AG04449 (cell line): ENCODE measurements around the gene CRX.
"Not testable (repeated sequence)": the region's sequence is repeated elsewhere in the genome, so short reads cannot be mapped to it uniquely, and the experiment has no call there.

Experiments used
- CTCF ChIA-PET: fragments of 350-600 bp; formaldehyde crosslinking; extraction: SDS; loops from one replicate; lab custom pipeline; 2021; ENCODE audit warnings: antibody characterized with exemption; lab: Yijun Ruan, JAX
- POLR2A ChIA-PET: fragments of 400-600, 350-600 bp; formaldehyde crosslinking; extraction: SDS; loops from one replicate; lab custom pipeline; 2020; ENCODE audit warnings: antibody characterized with exemption, inconsistent platforms; lab: Yijun Ruan, JAX
- DNase-seq: peaks from one replicate; pipeline ENCODE4 v3.0.0-alpha.2; 2010; ENCODE audit warnings: low read depth, low spot score
- H3K4me3 ChIP-seq: 2 replicates; pipeline ENCODE4 v1.5.1; 2011; ENCODE audit warnings: low read depth, mild to moderate bottlenecking, control low read depth, low read length
- TF ChIP-seq, protein P1 (sequence below): IDR thresholded peaks from one replicate; pipeline ENCODE4 v1.5.1; 2011; ENCODE audit warnings: mild to moderate bottlenecking, moderate library complexity, low read length, control low read depth, inconsistent platforms; ENCODE audit not compliant: insufficient read depth; ENCODE audit errors: missing control alignments

CRX gene

DNA sequence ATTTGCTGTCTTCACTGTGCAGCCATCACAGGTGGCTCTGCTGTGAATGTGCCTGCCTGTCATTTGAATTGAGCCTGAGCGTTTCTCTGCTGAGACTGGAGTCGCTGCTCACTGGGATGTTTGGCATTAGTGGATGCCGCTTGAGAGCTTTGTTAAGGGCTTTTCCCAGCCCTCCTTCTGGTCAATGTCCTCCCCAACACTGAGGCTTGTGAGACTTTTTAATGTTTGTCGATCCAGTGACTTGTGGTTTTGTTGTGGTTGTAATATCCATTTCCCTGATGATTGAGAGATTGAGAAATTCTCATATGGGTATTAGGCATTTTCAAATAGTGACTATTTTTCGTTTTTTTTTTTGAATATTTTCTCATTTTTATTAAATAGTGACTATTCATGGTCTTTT, 39.9 kb downstream of the CRX start:
- H3K4me3 ChIP-seq: no peak overlapping the region
- TF ChIP-seq, protein P1, sequence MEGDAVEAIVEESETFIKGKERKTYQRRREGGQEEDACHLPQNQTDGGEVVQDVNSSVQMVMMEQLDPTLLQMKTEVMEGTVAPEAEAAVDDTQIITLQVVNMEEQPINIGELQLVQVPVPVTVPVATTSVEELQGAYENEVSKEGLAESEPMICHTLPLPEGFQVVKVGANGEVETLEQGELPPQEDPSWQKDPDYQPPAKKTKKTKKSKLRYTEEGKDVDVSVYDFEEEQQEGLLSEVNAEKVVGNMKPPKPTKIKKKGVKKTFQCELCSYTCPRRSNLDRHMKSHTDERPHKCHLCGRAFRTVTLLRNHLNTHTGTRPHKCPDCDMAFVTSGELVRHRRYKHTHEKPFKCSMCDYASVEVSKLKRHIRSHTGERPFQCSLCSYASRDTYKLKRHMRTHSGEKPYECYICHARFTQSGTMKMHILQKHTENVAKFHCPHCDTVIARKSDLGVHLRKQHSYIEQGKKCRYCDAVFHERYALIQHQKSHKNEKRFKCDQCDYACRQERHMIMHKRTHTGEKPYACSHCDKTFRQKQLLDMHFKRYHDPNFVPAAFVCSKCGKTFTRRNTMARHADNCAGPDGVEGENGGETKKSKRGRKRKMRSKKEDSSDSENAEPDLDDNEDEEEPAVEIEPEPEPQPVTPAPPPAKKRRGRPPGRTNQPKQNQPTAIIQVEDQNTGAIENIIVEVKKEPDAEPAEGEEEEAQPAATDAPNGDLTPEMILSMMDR: no peak
- ChIA-PET POLR2A (no interaction called here), CTCF (interaction anchor here (2.6 to 4.8 kb wide), 2 partner anchors 15 to 148 kb away, joined by 19 to 43 read pairs; partner anchors contain the start of gene EHD2)
- no peak for DNase-seq

DNA sequence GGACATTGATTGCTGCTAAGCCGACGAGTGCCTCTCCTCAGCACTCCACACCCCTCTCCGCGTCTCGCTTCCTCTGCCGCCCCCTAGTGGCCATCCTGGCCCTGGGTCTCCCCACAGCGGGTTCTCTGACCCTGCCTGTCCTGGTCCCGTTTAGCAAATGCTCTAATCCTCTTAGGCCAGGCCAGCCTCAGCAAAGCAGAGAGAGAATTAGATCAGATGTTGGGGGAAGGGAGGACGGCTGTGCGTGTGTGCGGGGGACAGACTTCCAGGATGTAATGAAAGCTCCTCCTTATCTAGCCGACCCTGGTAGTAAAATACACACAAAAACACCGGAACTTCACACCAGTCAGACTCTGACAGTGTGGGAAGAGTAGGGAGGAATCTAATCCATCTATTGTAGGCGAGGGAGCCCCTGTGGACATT, 41.8 kb downstream of the CRX start:
- POLR2A ChIA-PET: no interaction called here
- no peak overlapping the region for H3K4me3 ChIP-seq
- CTCF ChIA-PET: interaction anchor here (0.6 to 4.8 kb wide), 34 partner anchors 8 to 155 kb away, joined by 3 to 43 read pairs (median 5); partner anchors contain the start of gene EHD2
- TF ChIP-seq, protein P1: peak; percentile 95
- DNase-seq: no peak

DNA sequence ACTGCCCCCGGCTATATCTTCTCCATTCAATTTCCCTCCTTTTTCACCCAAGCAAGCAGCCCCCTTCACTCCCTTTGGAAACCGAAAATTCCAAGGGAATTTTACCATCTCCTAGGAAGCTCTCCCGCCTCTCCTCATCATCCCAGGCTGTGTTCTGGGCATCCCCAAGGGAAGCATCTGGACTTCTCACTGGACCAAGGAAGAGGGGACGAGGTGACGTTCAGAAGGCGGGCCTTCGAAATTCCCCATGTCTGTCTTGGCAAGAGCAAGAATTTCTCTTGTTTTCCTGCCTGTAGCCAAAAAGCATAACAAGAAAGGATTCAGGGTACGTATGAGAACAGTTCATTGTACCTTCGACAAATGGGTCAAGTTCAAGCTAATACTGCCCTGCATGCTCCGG, 43.4 kb downstream of the CRX start:
- DNase-seq: no peak
- H3K4me3 ChIP-seq: no peak overlapping the region
- CTCF ChIA-PET: interaction anchor here (2.4 to 5.1 kb wide), 6 partner anchors 10 to 99 kb away, joined by 7 to 43 read pairs (median 26); no protein-coding TSS in a partner anchor
- POLR2A ChIA-PET: no interaction called here
- TF ChIP-seq, protein P1: no peak

DNA sequence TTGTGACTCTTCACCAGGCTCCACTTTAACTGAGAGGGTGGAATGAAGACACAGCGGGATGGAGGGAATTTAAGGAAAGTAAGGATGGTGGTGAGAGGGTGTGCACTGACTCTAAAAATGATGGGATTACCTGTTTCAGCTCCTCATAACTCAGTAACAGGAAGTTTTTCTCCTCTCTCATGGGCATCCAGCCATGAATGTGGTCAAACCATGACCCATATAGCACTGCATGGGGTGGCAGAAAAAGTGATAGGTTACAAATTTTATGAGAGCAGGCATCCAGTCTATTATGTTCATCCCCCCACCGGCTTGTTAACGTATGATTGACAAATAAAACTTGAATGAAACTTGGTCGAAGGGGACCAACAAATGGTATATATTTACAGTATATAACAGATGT, 57.2 kb downstream of the CRX start:
- ChIA-PET POLR2A (no interaction called here), CTCF (interaction anchor here (1.0 to 1.3 kb wide), 2 partner anchors 10 to 15 kb away, joined by 5 read pairs; no protein-coding TSS in a partner anchor)
- H3K4me3 ChIP-seq: no peak overlapping the region
- DNase-seq: no peak
- TF ChIP-seq, protein P1: no peak

DNA sequence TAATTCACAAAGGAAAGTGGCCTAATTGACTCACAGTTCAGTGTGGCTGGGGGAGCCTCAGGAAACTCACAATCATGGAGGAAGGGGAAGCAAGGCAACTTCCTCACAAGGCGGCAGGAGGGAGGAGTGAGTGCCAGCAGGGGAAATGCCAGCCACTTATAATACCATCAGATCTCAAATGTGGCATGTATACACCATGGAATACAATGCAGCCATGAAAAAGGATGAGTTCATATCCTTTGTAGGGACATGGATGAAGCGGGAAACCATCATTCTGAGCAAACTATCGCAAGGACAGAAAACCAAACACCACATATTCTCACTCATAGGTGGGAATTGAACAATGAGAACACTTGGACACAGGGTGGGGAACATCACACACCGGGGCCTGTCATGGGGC, 57.6 kb downstream of the CRX start:
- POLR2A ChIA-PET, DNase-seq, H3K4me3 ChIP-seq: not testable (repeated sequence)
- CTCF ChIA-PET: interaction anchor here (0.9 to 2.1 kb wide), 3 partner anchors 11 to 16 kb away, joined by 3 to 7 read pairs (median 5); no protein-coding TSS in a partner anchor

DNA sequence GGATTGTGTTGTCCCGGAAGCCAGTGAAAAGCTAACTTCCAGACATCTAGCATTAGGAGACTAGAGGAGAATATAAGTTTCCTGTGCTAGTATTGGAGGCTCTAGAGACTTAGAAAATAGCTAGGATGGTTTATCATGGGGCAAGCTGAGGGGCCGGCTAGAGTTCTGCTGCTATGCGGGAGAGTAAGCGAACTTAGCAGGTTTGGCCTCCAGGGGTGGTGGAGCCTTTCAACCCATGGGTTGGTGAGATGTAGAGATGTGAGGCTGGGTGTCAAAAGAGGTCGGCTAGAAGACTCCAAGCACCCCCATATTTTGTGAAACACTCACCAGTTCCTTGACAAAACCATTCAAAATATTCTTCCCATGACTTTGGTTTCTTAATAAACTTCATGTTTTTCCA, 60.0 kb downstream of the CRX start:
- DNase-seq: no peak
- no peak overlapping the region for H3K4me3 ChIP-seq
- ChIA-PET POLR2A (no interaction called here), CTCF (interaction anchor here (0.6 to 2.1 kb wide), 3 partner anchors 13 to 174 kb away, joined by 3 to 7 read pairs (median 3); no protein-coding TSS in a partner anchor)
- TF ChIP-seq, protein P1: no peak

DNA sequence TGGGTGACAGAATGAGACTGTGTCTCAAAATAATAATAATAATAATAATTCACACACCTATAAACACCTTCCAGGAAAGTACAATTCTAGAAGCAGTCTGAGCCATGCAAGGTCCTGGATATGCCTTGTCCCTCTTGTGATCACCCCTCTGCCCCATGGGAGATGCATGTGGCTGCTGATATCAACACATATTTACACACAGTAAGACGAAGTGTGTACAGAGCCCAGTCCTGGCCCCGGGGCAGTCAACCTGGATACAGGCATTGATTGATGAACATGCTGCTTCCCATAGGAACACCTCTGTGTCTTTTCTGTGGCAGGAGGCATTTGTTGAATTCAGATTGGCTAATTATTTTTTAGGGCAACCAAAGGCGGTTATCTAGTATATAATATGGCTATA, 61.2 kb downstream of the CRX start:
- no peak overlapping the region for H3K4me3 ChIP-seq
- POLR2A ChIA-PET: no interaction called here
- TF ChIP-seq, protein P1: no peak
- CTCF ChIA-PET: no interaction called here
- DNase-seq: no peak
